Measurements from ENCODE around the gene UPF1. TPM values are rescaled to one million over a fixed set of nuclear protein-coding genes. Genes with fewer than 3 reads are reported as not detected.

The UPF1 gene
- total RNA-seq, 3 donors from 2014 or later = 59.8 to 83.6 (median 75.2) TPM

GRCh38 chr19:18800079-18800478 is 31.7 kb upstream of the UPF1 start:
- Histone ChIP-seq H3K4me1 (peaks cover 0 to 4% of the 10 kb centered on the region in 2 donors), H3K27ac (no peak overlapping the region), H3K27me3 (no peaks in the 10 kb centered on the region), H3K36me3 (no peaks in the 10 kb centered on the region), H3K4me3 (no peak overlapping the region), H3K9me3 (no peaks in the 10 kb centered on the region)
- DNase-seq (ENCODE audit: low spot score in 2 of 2) = no peak
- no peak for TF ChIP-seq POLR2AphosphoS5 (IDR thresholded peaks at IDR 0.05)
- TF ChIP-seq, protein P1, sequence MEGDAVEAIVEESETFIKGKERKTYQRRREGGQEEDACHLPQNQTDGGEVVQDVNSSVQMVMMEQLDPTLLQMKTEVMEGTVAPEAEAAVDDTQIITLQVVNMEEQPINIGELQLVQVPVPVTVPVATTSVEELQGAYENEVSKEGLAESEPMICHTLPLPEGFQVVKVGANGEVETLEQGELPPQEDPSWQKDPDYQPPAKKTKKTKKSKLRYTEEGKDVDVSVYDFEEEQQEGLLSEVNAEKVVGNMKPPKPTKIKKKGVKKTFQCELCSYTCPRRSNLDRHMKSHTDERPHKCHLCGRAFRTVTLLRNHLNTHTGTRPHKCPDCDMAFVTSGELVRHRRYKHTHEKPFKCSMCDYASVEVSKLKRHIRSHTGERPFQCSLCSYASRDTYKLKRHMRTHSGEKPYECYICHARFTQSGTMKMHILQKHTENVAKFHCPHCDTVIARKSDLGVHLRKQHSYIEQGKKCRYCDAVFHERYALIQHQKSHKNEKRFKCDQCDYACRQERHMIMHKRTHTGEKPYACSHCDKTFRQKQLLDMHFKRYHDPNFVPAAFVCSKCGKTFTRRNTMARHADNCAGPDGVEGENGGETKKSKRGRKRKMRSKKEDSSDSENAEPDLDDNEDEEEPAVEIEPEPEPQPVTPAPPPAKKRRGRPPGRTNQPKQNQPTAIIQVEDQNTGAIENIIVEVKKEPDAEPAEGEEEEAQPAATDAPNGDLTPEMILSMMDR (IDR thresholded peaks at IDR 0.05) = no peak
- intact Hi-C loops (cut with DNase I; ENCODE audit: low total_unique reads) = no loop called here

DNA sequence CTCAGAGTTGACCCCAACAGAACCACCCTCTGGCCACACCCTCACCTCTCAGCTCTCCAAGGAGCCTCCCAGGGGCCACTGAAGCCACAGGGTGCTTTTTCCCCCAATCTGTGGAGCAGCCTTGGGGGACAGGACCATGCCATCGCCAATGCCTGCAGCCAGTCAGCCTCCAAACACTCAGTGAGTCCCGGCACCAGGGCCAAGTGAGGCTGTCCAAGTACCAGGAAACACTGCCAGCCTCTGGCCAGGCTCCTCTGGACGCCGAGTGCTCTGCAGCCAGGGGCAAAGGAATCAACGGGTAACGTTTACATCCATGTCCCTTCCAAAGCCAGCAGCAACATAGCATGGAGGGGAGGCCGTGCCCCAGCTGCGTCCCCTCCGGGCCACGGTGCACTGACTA is 31.1 kb upstream of the UPF1 start:
- Histone ChIP-seq H3K36me3 (no peaks in the 10 kb centered on the region), H3K27me3 (no peaks in the 10 kb centered on the region), H3K4me3 (no peak overlapping the region), H3K27ac (no peak overlapping the region), H3K4me1 (peaks cover 0 to 2% of the 10 kb centered on the region in 2 donors), H3K9me3 (no peaks in the 10 kb centered on the region)
- intact Hi-C loops (cut with DNase I; ENCODE audit: low total_unique reads) = no loop called here
- TF ChIP-seq, protein P1 (IDR thresholded peaks at IDR 0.05) = no peak
- no peak for TF ChIP-seq POLR2AphosphoS5 (IDR thresholded peaks at IDR 0.05)
- TF ChIP-seq POLR2A (IDR thresholded peaks at IDR 0.05) = no peak
- no peak for DNase-seq (ENCODE audit: low spot score in 2 of 2)

GRCh38 chr19:18802354-18802753 is 29.4 kb upstream of the UPF1 start:
- TF ChIP-seq POLR2AphosphoS5 (IDR thresholded peaks at IDR 0.05) (no peak), POLR2A (IDR thresholded peaks at IDR 0.05) (no peak)
- TF ChIP-seq, protein P1 (IDR thresholded peaks at IDR 0.05) = no peak
- Histone ChIP-seq H3K27me3 (no peaks in the 10 kb centered on the region), H3K4me1 (no peaks in the 10 kb centered on the region), H3K36me3 (no peaks in the 10 kb centered on the region), H3K9me3 (no peaks in the 10 kb centered on the region), H3K27ac (no peak overlapping the region), H3K4me3 (no peak overlapping the region)
- no peak for DNase-seq (ENCODE audit: low spot score in 2 of 2)
- intact Hi-C loops (cut with DNase I; ENCODE audit: low total_unique reads) = no loop called here

DNA sequence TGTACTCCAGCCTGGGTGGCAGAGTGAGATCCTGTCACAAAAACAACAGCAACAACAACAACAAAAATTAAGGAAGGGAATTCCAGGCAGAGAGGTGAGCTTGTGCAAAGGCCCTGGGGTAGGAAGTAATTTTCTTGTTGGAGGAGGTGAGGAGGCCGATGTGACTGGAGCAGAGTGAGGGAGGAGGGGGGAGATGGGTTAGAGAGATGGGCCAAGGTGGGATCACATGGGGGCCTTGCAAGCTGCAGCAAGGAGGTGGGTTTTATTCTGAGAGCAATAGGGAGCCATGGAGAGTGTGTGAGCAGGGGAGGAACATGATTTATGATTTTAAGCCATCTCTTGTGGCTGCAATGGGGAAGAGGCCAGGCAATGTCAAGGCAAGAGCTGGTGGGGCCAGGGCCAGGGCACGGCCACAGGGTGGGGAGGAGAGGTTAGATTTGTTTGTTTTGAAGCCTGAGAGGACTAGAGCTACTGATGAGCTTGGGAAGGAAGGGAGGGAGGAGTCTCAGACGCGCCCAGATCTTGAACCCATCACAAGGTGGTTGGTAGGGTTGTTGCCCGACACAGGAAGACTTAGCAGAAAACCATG is 28.1 kb upstream of the UPF1 start:
- no peaks in the 10 kb centered on the region for H3K4me1 ChIP-seq
- intact Hi-C loops (cut with DNase I; ENCODE audit: low total_unique reads) = no loop called here

GRCh38 chr19:18804139-18804601 is 27.6 kb upstream of the UPF1 start:
- TF ChIP-seq POLR2AphosphoS5 (IDR thresholded peaks at IDR 0.05) (no peak), POLR2A (IDR thresholded peaks at IDR 0.05) (no peak)
- TF ChIP-seq, protein P1 (IDR thresholded peaks at IDR 0.05) = no peak
- no peaks in the 10 kb centered on the region for H3K36me3 ChIP-seq
- intact Hi-C loops (cut with DNase I; ENCODE audit: low total_unique reads) = no loop called here
- no peaks in the 10 kb centered on the region for H3K4me1 ChIP-seq
- no peaks in the 10 kb centered on the region for H3K27me3 ChIP-seq
- DNase-seq (ENCODE audit: low spot score in 2 of 2) = no peak
- H3K4me3 ChIP-seq = no peak overlapping the region
- H3K27ac ChIP-seq = no peak overlapping the region
- H3K9me3 ChIP-seq = no peaks in the 10 kb centered on the region

More for the DNA sequence above, 28.1 kb upstream of the UPF1 start:
- no peak for DNase-seq (ENCODE audit: low spot score in 2 of 2)
- no peaks in the 10 kb centered on the region for H3K36me3 ChIP-seq
- H3K4me3 ChIP-seq = no peak overlapping the region
- H3K27ac ChIP-seq = no peak overlapping the region
- no peak for TF ChIP-seq POLR2AphosphoS5 (IDR thresholded peaks at IDR 0.05)
- TF ChIP-seq, protein P1 (IDR thresholded peaks at IDR 0.05) = no peak
- no peak for TF ChIP-seq POLR2A (IDR thresholded peaks at IDR 0.05)
- H3K27me3 ChIP-seq = no peaks in the 10 kb centered on the region
- no peaks in the 10 kb centered on the region for H3K9me3 ChIP-seq
